Gastrocnemius medialis (tissue), 4 donors: Measurements from ENCODE around the gene NAXD.

Experiments
- CTCF ChIP-seq, 5 experiments: fragments of 450-650 bp in 3 of 5; fragments of 200-600 bp in 2 of 5; sonication (generic) in 2 of 5; IDR thresholded peaks in 4 of 5; conservative IDR thresholded peaks in 1 of 5; 1 replicate in 4 of 5; 2 replicates in 1 of 5; pipeline ENCODE4 v1.5.1; 2016 to 2019; ENCODE audit warnings: antibody characterized with exemption in 5 of 5, mild to moderate bottlenecking in 3 of 5, moderate library complexity in 3 of 5
- POLR2A ChIP-seq, 2 donors: fragments of 450-650 bp; IDR thresholded peaks; one replicate each; pipeline ENCODE4 v1.6.1; 2017; ENCODE audit warnings: antibody characterized with exemption in 2 of 2, mild to moderate bottlenecking in 2 of 2, moderate library complexity in 2 of 2

- TF ChIP-seq CTCF (IDR thresholded peaks at IDR 0.05 in 4 of 5, conservative IDR thresholded peaks at IDR 0.05 in 1 of 5) (no peak), POLR2A (IDR thresholded peaks at IDR 0.05) (no peak)
Measured at GRCh38 chr13:110620596-110620995, 5.3 kb downstream of the NAXD start.
